Gastrocnemius medialis (tissue), 4 donors: ENCODE results near the gene RAPGEF1.

Experiments
- CTCF ChIP-seq, 5 experiments: fragments of 450-650 bp in 3 of 5; fragments of 200-600 bp in 2 of 5; sonication (generic) in 2 of 5; IDR thresholded peaks in 4 of 5; conservative IDR thresholded peaks in 1 of 5; 1 replicate in 4 of 5; 2 replicates in 1 of 5; pipeline ENCODE4 v1.5.1; 2016 to 2019; ENCODE audit warnings: antibody characterized with exemption in 5 of 5, mild to moderate bottlenecking in 3 of 5, moderate library complexity in 3 of 5
- POLR2A ChIP-seq, 2 donors: fragments of 450-650 bp; IDR thresholded peaks; one replicate each; pipeline ENCODE4 v1.6.1; 2017; ENCODE audit warnings: antibody characterized with exemption in 2 of 2, mild to moderate bottlenecking in 2 of 2, moderate library complexity in 2 of 2

- no peak for TF ChIP-seq CTCF (IDR thresholded peaks at IDR 0.05 in 4 of 5, conservative IDR thresholded peaks at IDR 0.05 in 1 of 5)
- TF ChIP-seq POLR2A (IDR thresholded peaks at IDR 0.05), result no peak
These were observed 66.3 kb downstream of the RAPGEF1 start for GRCh38 chr9:131673531-131673930.
